Endothelial cell of umbilical vein (primary cell): ENCODE measurements around the gene DDR1.

Source experiments
- EZH2 ChIP-seq: IDR thresholded peaks from 2 replicates; pipeline ENCODE4 v1.6.1; 2012; ENCODE audit warnings: borderline replicate concordance, low read depth, mild to moderate bottlenecking, moderate library complexity, low read length, inconsistent platforms; ENCODE audit not compliant: severe bottlenecking
- MYC ChIP-seq: IDR thresholded peaks from one replicate; pipeline ENCODE4 v1.6.1; 2011; ENCODE audit warnings: mild to moderate bottlenecking, low read depth, low read length
- POLR2A ChIP-seq: IDR thresholded peaks from 2 replicates; pipeline ENCODE4 v1.6.1; 2012; ENCODE audit warnings: low read depth, mild to moderate bottlenecking, control low read depth, low read length
- TF ChIP-seq, protein P1 (sequence below), 2 donors: IDR thresholded peaks; 1 replicate in 1 of 2; 2 replicates in 1 of 2; pipeline ENCODE4 v1.5.1; 2011; ENCODE audit warnings: low read length in 2 of 2, mild to moderate bottlenecking in 2 of 2, moderate library complexity in 2 of 2, control low read depth in 1 of 2, inconsistent platforms in 1 of 2, low read depth in 1 of 2; ENCODE audit not compliant: insufficient read depth in 1 of 2; ENCODE audit errors: extremely low read depth in 1 of 2

DNA sequence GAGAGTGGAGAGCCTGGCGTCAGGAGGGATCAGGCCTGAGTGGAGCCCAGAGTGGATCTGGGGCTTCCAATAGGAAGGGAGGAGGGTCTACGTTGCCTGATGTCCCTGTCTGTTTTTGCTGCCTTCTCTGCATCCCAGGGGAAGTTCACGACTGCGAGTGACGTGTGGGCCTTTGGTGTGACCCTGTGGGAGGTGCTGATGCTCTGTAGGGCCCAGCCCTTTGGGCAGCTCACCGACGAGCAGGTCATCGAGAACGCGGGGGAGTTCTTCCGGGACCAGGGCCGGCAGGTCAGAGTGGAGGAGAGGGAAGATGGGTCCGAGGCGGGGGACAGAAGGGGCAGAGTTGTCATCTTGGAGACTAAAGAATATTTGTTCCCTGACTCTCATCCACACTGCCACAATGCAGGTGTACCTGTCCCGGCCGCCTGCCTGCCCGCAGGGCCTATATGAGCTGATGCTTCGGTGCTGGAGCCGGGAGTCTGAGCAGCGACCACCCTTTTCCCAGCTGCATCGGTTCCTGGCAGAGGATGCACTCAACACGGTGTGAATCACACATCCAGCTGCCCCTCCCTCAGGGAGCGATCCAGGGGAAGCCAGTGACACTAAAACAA lies 14.5 kb downstream of the DDR1 start:
- TF ChIP-seq, protein P1, sequence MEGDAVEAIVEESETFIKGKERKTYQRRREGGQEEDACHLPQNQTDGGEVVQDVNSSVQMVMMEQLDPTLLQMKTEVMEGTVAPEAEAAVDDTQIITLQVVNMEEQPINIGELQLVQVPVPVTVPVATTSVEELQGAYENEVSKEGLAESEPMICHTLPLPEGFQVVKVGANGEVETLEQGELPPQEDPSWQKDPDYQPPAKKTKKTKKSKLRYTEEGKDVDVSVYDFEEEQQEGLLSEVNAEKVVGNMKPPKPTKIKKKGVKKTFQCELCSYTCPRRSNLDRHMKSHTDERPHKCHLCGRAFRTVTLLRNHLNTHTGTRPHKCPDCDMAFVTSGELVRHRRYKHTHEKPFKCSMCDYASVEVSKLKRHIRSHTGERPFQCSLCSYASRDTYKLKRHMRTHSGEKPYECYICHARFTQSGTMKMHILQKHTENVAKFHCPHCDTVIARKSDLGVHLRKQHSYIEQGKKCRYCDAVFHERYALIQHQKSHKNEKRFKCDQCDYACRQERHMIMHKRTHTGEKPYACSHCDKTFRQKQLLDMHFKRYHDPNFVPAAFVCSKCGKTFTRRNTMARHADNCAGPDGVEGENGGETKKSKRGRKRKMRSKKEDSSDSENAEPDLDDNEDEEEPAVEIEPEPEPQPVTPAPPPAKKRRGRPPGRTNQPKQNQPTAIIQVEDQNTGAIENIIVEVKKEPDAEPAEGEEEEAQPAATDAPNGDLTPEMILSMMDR (IDR thresholded peaks at IDR 0.05; ENCODE audit: extremely low read depth in 1 of 2, insufficient read depth in 1 of 2, low read depth in 1 of 2, low read length in 2 of 2) = no peak
- TF ChIP-seq EZH2 = no peak
- no peak for TF ChIP-seq POLR2A
- no peak for TF ChIP-seq MYC
